Activated CD8-positive, alpha-beta memory T cell treated with anti-CD3 and anti-CD28 coated beads, Interleukin-2, amount 50 U/mL, for 4 hours (primary cell): ENCODE measurements around the gene PPP3CA.
"Not testable (repeated sequence)": the region's sequence is repeated elsewhere in the genome, so short reads cannot be mapped to it uniquely, and the experiment has no call there.

ENCODE experiments used
- DNase-seq: peaks from one replicate; pipeline ENCODE4 v3.0.0-alpha.2; 2020

The PPP3CA gene

DNA sequence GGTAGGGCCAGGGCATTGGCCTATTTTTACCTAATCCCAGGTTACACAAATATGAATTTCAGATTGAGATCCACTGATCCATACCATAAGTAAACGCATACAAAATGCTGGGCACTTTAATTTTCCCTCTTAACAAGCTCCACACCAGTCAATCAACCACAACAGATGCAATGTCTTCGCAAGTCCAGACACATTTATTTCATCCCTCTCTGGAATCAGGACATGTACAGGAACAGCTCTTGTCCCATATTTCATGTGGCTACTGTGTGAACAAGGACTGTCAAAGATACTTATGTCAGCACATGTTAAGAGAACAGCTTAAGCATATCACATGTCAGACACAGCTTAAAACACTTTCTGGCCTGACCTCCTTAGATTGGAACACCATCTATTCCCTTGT, 145.9 kb downstream of the PPP3CA start:
- DNase-seq: no peak

DNA sequence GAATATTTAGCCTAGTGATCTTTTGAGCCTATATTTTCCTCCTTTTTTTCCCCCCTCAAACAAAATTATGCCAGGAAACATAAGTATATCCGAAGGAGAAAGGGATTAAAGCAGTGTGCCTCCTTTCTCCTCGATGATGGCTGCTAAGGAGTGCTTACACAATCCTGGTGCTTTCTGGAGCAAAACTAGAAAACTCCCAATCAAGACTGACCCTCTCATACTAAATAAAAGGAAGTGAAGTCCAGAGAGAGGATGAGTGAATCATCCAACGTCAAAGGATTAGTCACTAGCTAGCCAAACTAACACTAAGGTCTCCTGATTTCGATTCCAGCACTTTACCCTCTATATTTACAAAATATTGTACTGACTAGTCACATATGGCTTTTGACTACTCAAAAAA, 146.8 kb downstream of the PPP3CA start:
- DNase-seq: no peak

DNA sequence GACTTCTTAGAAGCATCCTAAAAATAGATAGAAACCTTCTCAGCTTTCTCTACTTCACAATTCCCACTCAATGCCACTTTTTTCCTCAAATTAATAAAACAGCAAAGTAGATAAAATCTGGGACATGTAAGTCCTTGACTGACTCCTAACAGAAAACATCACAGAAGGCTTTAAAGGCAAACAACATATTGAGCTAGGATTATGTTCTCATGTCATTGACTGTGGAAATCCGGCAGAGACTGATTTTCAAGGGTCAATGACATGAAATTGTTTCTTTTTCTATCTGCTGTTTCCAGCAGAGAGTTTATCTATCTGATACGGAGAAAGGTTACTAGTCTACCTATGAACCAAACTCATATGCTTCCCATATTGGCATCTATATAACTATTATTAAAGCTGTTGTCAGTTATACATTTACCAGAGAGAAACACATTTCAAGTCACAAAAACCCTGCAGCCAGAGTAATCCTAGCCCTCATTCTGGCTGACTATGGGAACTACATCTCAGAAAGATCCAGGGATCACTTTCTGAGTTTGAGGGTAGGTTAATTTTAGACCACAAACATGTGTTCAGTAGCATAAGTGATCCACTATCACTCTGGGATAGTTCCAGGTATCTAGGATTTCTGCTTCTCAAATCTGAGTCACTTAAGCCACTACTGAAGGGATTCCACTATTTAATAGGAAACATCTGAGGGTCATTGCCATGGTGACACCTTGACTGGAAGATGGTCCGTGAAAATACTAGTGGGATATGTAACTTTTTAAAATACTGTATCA, 147.6 kb downstream of the PPP3CA start:
- DNase-seq: no peak

DNA sequence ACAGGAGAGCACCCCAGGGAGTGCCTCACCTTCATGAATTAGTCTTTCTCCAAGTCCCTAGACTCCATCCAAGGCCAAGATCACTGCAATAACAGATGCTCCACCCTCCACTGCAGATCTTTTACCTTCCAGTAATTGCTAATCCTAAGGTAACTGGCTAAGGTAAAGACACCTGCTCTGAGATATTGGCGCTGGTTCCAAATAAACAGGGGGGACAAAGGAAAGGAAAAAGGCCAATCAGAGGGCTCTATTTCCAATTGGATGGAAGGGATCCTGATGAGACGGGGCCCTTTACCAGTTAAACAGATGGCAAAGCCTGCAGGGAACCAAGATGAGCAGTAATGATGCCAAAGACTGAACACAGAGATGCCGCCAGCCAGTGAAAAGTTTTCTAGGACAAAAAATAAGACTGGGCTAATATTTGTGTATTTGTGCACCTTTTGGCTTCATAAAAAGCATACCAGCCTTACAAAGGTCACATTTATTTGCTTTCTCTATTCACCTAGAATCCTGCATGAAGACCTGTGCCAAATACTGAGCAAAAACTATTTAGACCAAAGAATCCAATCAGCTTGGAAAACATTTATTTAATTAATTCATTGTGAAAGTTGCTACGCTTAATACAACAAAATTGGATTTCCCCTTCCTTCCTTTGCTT, 148.5 kb downstream of the PPP3CA start:
- DNase-seq: no peak

DNA sequence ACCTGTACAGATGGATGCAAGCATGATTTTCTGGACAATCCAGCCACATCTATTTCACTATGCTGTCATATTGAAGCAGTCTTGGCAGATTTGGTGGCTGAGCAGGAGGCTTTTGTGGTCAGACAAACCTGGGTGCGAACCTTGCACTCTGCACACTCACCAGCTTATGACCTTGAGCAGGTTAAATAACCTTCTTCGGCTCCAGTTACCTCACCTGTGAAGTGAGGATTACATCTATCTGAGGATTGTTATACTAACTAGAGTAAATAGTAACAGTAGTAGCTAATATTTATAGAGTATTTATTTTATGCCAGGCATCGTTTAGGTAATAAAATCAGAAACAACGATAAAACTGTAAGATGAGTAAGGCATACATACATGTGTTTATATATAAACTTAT, 150.0 kb downstream of the PPP3CA start:
- DNase-seq: no peak

DNA sequence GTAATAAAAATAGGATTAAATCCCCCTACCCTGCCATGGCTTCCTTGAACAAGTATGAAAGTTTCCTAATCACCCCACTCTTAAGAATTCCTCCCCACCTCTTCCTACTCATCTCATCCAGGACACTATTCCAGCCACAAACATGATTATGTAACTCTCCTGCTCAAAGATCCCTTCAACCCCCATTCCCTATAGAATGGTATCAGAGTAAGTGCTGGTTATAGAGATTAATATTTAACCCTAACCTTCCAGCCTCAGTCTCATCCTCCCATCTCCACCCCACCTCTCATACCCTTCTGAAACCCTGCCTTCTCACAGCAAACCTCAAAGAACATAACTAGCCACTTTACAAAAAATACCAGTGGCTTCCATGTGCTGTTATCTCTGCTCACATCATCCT, 155.1 kb downstream of the PPP3CA start:
- no peak for DNase-seq

DNA sequence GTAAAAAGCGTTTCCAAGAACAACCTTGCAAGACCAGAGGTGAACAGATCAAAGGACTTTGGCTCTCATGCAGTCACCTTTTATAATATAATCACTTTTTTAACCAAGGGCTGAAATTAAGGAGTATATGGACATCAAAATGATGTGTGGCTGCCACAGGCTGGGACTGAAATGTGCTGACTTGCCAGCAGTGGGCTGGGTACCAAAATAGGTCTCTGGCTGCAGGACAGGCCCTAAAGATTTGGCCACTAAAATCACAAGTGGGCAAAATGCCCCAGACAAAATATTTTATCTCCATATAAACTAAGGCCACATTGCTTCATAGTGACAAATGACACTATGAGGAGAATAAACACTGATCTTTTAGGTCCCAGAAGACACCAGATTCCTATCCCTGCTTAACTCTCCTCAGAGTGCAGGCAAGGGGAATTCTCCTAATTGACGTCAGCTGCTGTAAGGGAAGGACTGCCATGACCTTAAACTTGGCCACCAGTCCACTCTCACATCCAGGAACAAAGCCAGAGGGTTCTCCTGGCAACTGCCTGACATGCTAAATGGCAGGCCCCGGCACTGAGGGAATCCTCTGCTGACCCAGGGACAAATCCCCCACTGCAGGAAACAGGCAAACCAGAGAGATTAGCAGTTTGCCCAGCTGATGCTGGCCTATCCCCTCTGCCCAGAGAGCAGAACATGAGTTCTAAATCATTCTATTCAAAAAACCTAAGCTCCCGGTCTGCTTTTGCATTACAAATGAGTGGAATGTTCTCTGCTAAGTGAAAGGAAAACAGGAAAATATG, 155.8 kb downstream of the PPP3CA start:
- DNase-seq: no peak

DNA sequence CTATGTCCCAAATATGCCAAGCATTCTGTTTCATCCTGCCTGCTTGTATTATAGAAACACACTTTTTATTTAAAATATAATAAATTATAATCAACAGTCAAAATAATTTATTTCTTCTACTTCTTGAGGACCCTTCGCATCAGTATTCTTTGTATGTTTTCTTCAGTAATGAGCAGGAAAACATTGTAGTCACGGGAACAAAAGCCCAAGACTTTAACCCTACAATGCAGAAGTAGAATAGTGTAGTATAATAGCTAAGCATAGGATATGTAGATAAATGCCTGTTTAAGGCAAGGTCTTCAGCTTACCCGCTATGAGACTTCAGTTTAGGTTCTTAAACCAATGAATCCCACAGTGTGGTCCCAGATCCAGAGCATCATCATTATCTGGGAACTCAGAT, 156.6 kb downstream of the PPP3CA start:
- DNase-seq: no peak

DNA sequence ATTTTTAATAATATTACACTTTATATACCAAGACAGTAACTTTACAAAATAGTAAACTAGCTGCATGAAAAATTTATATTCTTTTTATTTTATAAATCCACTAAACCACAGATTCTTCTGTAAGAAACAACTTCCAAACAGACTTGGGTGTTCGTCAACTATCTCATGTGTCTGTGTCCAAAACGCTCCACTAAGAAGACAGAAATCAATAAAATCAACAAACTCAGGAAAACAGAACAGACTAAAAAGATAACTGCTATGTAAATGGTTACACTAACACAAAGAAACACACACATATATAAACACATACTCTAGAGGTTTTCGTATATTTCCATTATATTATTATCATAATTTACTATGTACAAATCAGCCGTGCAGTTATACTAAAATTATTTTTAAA, 158.4 kb downstream of the PPP3CA start:
- no peak for DNase-seq

DNA sequence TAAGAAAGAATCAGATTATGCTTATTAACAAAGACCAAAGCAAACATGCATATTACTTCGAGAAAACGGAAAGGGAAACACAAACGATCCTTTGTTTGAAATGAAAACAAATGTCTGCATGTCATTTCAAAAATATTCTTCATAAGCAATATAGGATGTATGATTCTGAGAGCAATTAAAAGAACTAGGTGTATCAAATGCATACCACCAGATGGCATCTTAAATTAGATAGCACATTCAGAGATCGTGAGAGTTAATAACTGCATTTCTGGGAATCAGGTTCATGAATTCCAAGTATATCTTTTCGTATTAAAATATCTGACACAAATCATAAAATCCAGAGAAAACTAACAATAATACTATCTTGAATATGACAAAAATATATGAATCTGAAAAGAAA, 159.5 kb downstream of the PPP3CA start:
- DNase-seq: no peak

DNA sequence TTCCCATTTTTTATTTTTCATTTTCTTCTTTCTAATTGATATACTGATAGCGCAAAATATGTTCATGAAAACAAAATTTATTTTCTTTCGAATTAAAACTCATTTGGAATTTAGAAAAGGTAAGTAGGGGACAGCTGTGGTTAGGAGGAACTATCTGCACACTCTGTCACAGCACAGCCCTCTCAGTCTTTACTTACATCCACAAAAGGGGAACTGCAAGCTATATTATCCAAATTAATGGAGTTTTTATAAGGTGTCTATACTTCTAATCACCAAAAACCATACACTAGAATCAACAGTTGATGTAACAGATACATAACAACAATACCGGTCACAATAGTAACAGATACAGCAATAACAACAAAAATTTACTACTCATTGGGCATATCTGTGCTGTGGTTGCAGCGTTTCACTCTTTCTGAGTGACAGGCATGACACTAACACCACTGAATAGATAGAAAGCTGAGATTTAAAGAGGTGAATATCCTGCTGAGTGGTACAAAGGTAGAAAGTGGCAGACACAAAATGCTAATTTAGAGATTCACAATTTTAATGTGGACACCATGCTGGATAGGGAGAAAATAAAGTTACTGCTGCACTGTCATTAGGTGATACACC, 160.7 kb downstream of the PPP3CA start:
- no peak for DNase-seq

DNA sequence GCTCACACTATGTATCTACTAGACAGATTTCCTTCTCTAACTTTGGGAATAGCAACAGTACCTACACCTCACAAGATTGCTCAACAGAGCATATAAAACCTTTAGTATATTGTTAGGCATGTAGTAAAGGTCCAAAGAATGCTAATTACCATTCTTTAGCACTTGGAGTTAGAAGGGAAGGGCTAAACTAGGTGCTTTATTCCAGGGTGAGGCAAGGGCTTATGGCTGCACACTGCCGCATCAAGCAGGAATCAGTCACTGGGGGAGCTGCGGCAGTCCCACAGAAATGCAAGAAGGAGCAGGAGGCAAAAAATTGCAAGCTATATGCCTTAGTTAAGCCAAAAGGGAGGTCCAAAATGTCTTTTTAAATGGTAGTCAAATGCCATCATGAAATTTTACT, 162.7 kb downstream of the PPP3CA start:
- no peak for DNase-seq

DNA sequence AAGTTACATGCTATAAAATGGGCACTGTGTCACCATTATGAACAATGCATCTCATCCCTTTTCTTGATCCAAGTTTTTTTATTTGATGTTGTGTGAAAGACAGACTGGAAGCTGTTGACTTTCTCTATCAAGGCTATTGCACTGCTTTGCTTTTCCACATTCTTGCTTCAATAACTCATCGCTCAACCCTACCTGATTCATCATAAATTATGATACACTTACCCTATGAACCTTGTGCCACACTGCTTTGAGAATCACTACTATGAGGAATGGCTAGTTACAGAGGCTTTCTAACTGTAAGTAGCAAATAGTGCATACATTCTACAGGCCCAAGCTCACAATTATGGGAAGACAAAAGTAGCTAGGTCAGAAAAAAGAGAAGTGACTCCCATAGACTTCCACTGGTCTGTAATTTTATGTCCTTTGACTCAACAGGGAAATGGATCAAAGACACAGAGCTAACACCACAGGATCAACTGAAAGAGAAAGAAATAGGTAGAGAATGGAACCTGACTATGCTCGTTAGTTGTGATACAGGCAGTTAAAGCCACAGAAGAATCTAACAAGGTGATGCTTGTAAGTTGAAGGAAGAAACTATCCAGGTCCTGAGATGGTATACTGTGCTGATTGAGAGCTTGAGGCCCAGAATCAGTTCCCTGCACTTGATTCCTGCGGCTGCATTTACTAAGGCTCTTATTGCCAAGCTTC, 163.5 kb downstream of the PPP3CA start:
- DNase-seq: no peak

DNA sequence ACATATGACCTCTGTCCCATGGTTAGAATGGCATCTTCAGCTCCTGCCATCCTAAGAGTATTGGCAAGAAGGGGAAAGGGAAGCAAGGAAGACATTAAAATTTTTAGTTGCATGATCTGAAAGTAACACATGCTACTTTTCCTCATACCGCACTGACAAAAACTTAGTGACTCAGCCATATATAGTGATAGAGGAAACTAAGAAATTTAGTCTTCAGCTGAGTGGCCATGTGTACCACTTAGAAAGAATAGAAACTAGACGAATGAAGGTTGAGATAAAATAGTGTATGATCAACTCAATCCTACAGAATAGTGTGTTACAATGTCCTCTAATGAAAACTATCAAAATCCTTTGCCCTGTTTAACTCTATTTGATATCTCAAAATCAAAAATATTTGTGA, 164.1 kb downstream of the PPP3CA start:
- DNase-seq: no peak

DNA sequence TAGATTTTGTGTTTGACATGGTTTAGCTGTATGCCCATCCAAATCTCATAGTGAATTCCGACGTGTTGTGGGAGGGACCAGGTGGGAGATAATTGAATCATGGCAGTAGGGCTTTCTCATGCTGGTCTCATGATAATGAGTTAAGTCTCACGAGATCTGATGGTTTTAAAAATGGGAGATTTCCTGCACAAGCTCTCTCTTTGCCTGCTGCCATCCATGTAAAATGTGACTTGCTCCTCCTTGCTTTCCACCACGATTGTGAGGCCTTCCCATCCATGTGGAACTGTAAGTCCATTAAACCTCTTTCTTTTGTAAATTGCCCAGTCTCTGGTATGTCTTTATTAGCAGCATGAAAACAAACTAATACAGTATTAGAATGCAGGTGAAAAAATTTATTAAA, 164.6 kb downstream of the PPP3CA start:
- DNase-seq: not testable (repeated sequence)

DNA sequence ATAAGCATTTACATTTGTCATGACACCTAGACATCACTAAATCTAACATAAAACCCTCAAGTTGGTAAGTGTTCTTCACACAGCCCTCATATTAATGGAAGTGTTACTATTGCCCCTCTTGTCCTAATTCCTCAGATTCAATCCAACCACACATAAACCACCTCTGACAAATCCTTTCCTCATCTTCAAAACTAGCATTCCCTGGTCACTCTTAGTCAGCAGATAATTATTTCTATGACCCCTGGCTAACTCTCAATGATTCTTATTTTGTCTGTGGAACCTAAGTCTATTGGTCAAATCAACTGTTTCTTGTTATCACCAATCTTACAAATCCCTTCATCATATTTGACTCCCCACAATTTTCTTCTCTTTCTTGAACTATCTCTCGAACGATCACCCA, 168.6 kb downstream of the PPP3CA start:
- DNase-seq: no peak

DNA sequence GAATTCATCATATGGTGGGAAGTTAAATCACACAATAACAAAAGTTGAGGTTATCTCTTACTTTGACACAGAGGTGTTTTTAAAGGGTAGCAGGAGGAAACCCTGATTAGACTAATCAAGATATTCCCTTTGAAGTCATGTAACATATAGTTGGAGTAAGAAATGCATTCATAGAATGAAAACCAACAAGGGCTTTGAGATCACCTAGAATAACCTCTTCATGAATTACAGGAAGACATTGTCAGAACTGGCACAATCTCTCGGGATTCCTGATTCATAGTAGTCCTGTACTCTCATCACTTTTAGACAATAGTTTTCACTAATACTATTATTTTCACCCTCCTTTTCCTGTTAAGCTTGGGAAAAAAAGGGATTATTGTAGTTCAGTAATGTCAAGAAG, 170.2 kb downstream of the PPP3CA start:
- DNase-seq: no peak

DNA sequence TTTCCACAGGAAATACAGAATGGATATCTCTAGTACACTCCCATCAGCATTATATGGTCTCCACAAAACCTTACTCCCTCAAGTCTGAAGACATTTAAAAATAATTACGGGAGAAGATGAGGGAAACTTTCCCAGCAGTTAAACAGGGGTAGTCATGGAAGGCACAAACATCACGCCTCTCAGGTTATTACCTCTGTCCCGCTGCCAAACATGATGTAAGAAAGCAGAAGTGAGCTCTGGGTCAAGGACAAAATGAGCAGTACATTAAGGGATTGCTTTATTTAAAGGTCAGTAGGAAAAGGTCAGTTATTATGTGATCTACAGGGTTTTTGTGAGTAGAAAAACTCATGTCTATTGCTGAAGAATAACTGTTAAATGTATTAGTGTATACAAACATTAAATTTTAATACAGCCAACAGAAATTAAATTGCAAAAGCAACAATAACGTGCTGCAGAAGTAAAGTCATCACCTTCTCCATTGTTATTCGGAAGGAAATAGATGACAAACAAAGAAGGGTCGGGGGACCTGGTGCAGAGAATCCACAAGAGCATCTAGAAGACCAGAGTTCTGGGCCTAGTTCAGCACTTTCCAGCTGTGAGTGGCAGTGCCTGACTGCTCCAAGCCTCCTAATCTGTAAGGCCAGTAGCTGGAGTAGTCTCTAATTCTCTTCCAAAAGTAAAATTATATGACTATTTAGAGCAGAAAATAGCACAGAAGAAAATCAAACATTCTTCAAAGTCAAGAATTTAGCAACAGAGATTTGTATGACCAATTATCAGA, 171.2 kb downstream of the PPP3CA start:
- DNase-seq: no peak

DNA sequence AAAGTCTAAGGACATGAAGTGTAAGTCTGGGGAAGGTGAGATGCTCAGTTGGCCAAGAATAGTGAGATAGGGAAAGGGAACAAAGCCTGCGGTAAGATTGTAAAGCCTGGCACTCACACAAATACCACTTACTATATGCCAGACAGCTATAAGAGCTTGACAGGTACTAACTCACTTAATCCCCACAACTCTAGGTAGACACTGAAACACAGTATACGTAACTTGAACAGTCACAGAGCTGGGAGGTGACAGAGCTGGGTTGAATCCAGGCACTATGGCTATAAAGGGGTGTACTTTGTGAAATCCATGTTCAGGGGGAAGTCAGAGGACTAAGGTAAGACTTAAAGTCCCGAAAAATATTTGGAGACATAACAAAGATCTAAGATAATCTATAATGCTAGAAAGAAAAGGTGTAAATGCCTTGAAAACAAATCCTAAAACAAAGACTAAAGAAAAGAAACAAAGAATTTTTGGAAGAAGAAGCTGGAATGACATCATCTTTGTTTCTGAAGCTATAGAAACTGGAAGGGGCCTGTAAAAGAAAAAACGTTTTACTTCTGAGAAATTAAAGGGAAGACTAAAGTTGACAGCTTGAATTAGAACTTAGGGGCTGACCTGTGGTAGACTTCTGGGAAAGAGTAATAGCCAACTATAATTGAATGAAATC, 172.5 kb downstream of the PPP3CA start:
- DNase-seq: no peak

DNA sequence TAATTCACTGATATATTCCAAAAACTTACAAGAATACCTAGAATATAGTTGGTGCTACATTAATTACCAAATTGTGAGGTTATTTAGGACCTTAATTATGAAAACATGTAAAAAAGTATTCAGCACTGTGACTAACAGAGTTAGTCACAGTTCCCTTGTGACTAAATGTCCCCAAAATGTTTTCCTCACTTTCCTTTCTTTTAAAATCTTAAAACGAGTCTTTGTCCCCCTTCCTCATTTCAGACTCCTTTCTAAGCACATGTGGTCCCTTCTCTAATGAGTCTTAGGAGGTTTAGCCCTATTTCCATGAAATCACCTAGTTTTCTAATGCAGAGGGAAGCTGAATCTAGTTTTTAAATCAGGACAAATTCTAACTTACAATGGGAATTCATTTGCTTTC, 175.0 kb downstream of the PPP3CA start:
- DNase-seq: no peak

DNA sequence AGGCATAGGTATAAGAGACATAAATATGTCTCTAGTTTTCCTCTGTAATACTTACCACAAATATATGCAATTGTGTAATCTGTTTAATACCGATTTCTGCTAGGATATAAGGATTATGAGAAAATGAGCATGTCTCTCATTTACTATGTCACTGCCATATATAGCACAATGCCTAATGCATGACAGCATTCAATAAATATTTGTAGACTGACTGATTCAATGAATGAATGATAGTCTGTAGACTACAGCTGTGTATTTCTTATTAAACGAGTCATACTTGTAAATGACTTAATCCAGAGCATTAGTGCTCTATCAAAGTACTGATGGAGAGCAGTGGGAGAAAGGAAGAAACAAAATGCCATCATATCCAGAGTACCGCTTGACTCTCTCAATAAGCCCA, 175.6 kb downstream of the PPP3CA start:
- DNase-seq: no peak
